Kidney (tissue), 14 donors: ENCODE data around the gene WNT9B. TPM values are rescaled to one million over a fixed set of nuclear protein-coding genes. Genes with fewer than 3 reads are reported as not detected.

Source experiments
- DNase-seq, 5 donors: peaks; one replicate each; pipeline ENCODE4 v3.0.0-alpha.2; 2013 to 2020
- FAIRE-seq: peaks from 2 replicates; lab custom pipeline; 2012; peaks lifted over from hg19 to GRCh38; lab: Jason Lieb, UNC
- H3K27ac ChIP-seq, 2 donors: one replicate each; pipeline ENCODE4 v1.7.0; 2013; ENCODE audit warnings: low read depth in 2 of 2, low read length in 2 of 2, inconsistent platforms in 1 of 2
- H3K27me3 ChIP-seq: one replicate; pipeline ENCODE4 v1.7.1; 2013; ENCODE audit warnings: low read length, inconsistent platforms; ENCODE audit not compliant: control insufficient read depth, insufficient read depth
- H3K36me3 ChIP-seq, 3 donors: one replicate each; pipeline versions ENCODE4 v1.7.0 to v1.7.1; 2013; ENCODE audit warnings: low read length in 3 of 3, control low read depth in 1 of 3, inconsistent platforms in 1 of 3; ENCODE audit not compliant: insufficient read depth in 3 of 3, control insufficient read depth in 2 of 3
- H3K4me1 ChIP-seq, 3 donors: one replicate each; pipeline versions ENCODE4 v1.7.0 to v1.7.1; 2013; ENCODE audit warnings: low read length in 3 of 3, inconsistent platforms in 1 of 3, low read depth in 1 of 3; ENCODE audit not compliant: control insufficient read depth in 2 of 3, insufficient read depth in 2 of 3
- H3K4me3 ChIP-seq, 3 donors: one replicate each; pipeline versions ENCODE4 v1.7.0 to v1.8.1; 2013; ENCODE audit warnings: low read length in 3 of 3, control low read depth in 1 of 3, inconsistent platforms in 1 of 3
- H3K9ac ChIP-seq, 3 donors: one replicate each; pipeline versions ENCODE4 v1.7.0 to v1.7.1; 2013; ENCODE audit warnings: low read length in 3 of 3, control low read depth in 1 of 3, inconsistent platforms in 1 of 3
- H3K9me3 ChIP-seq, 3 donors: one replicate each; pipeline versions ENCODE4 v1.7.0 to v1.7.1; 2013; ENCODE audit warnings: low read length in 3 of 3, control low read depth in 1 of 3, inconsistent platforms in 1 of 3; ENCODE audit not compliant: control insufficient read depth in 2 of 3, insufficient read depth in 1 of 3
- CTCF ChIP-seq: IDR thresholded peaks from 3 replicates; pipeline ENCODE4 v1.5.1; 2012; ENCODE audit warnings: mild to moderate bottlenecking, moderate library complexity, borderline replicate concordance; ENCODE audit not compliant: insufficient read depth; ENCODE audit errors: extremely low read depth
- intact Hi-C: fragments of 100-400 bp; cut with DNase I; formaldehyde crosslinking; loops from one replicate; pipeline ENCODE4 v1.11.1; 2022
- polyA plus RNA-seq: library from polyadenylated mRNA; stranded (reverse); fragments of 350-450 nt; fragmentation: Illumina TruSeq; extraction: RNeasy Lipid Tissue Mini Kit (QIAGEN cat#74804); gene quantifications from one replicate; pipeline ENCODE4 v1.2.3, GENCODE V29; 2014; ENCODE audit warnings: low read depth, low replicate concordance; ENCODE audit not compliant: insufficient read depth
- total RNA-seq: library from RNA; stranded (reverse); fragmentation: NEBNext Ultra II Directional; extraction: Animal tissue kit (Norgen Biotek cat#: 25700); gene quantifications from one replicate; pipeline ENCODE4 v1.2.1, GENCODE V29; 2021
- donor health status: control.
- donor health status: control.
- donor health status: control.
- donor health status: control.
- donor health status: control.
- donor health status: DM: yes; HTN: yes; CAD: no.
- donor health status: Normal renal cell carcinoma (clear cell type).

The WNT9B gene
- total and polyA plus RNA-seq, 2 donors from 2014 or later, result 1.9 to 5.3 TPM

GRCh38 chr17:46903762-46904672 lies 52.6 kb downstream of the WNT9B start:
- no peaks in the 10 kb centered on the region for H3K36me3 ChIP-seq
- H3K27ac ChIP-seq, result no peak overlapping the region
- FAIRE-seq (no peak), DNase-seq (no peak)
- TF ChIP-seq CTCF, result no peak
- H3K9ac ChIP-seq, result no peak overlapping the region
- no peaks in the 10 kb centered on the region for H3K4me1 ChIP-seq
- H3K27me3 ChIP-seq, result no peaks in the 10 kb centered on the region
- H3K9me3 ChIP-seq, result no peaks in the 10 kb centered on the region
- H3K4me3 ChIP-seq, result no peak overlapping the region
- intact Hi-C loops, result no loop called here

DNA sequence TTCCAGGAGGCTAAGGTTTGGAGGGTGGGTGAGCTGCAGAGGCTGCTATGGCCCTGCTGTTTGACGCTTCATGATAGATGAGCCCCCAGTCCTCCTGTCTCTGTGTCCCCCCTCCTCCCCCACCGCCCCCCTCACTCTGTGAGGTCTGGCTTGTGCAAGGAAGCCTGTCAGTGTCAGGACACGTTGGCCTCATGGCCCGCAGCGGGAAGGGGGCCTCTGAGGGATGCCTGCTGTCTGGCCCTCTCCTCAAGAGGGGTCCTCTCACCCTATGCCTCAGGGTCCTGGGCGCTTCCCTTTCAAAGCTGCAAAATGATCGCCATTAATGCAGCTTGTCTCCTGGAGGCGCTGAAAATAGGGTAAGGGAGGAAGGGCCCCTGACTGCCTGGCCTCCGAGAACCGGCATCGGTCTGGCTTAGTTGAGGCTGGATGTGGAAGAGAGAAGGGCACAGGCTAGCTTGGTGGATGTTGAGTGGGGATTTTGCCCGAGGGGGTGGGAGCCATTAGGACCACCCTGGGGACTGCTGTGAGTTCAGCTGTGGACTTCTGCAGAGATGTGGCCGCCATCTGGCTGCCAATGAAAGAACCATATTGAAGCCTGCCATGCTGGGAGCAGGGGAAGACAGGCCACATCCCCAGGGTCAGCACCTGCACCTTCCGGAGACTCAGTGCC lies 56.8 kb downstream of the WNT9B start:
- H3K27ac ChIP-seq, result no peak overlapping the region
- DNase-seq, result no peak
- H3K4me3 ChIP-seq, result no peak overlapping the region
- TF ChIP-seq CTCF, result no peak
- no peaks in the 10 kb centered on the region for H3K36me3 ChIP-seq
- FAIRE-seq, result no peak
- H3K9ac ChIP-seq, result no peak overlapping the region
- H3K4me1 ChIP-seq, result no peaks in the 10 kb centered on the region
- intact Hi-C loops, result no loop called here
- H3K27me3 ChIP-seq, result no peaks in the 10 kb centered on the region
- H3K9me3 ChIP-seq, result no peaks in the 10 kb centered on the region

GRCh38 chr17:46910179-46910927 lies 59.0 kb downstream of the WNT9B start:
- Histone ChIP-seq H3K4me3 (no peak overlapping the region), H3K36me3 (no peaks in the 10 kb centered on the region), H3K9ac (no peak overlapping the region), H3K27ac (no peak overlapping the region), H3K27me3 (no peaks in the 10 kb centered on the region), H3K9me3 (no peaks in the 10 kb centered on the region), H3K4me1 (no peaks in the 10 kb centered on the region)
- no peak for DNase-seq
- TF ChIP-seq CTCF, result no peak
- intact Hi-C loops, result no loop called here
- no peak for FAIRE-seq
